OCI-LY3 (cell line): Measurements from ENCODE around the gene PLVAP.

Experiments
- H2AFZ ChIP-seq: fragments of 200-600, 300-600 bp; shearing (Covaris generic); 2 replicates; pipeline ENCODE4 v1.6.0; 2014; ENCODE audit warnings: antibody characterized with exemption, low read depth, low read length
- H3K27ac ChIP-seq: fragments of 200-600, 300-600 bp; sonication (generic); 2 replicates; pipeline ENCODE4 v1.5.1; 2014; ENCODE audit warnings: mild to moderate bottlenecking, low read length, moderate library complexity, mixed read lengths
- H3K27me3 ChIP-seq: fragments of 200-600, 300-600 bp; sonication (generic); 2 replicates; pipeline ENCODE4 v1.6.1; 2014; ENCODE audit warnings: low read depth, low read length, mixed read lengths
- H3K36me3 ChIP-seq: fragments of 200-600, 300-600 bp; sonication (generic); replicated peaks from 2 replicates; pipeline ENCODE3; 2014; ENCODE audit warnings: low read depth, low read length, mixed read lengths
- H3K4me1 ChIP-seq: fragments of 300-600, 200-600 bp; sonication (generic); 2 replicates; pipeline ENCODE4 v1.6.1; 2014; ENCODE audit warnings: low read length, mixed read lengths
- H3K4me2 ChIP-seq: fragments of 200-600, 300-600 bp; sonication (generic); 2 replicates; pipeline ENCODE4 v1.6.1; 2014; ENCODE audit warnings: low read length, mixed read lengths
- H3K4me3 ChIP-seq: fragments of 300-600, 200-600 bp; sonication (generic); 2 replicates; pipeline ENCODE4 v1.5.1; 2014; ENCODE audit warnings: antibody characterized with exemption, mild to moderate bottlenecking, low read length, moderate library complexity
- H3K79me2 ChIP-seq: fragments of 300-600, 200-600 bp; shearing (Covaris generic); 2 replicates; pipeline ENCODE4 v1.6.1; 2014; ENCODE audit warnings: mild to moderate bottlenecking, low read length, mixed read lengths
- H3K9ac ChIP-seq: fragments of 300-600, 200-600 bp; shearing (Covaris generic); 2 replicates; pipeline ENCODE4 v1.6.0; 2014; ENCODE audit warnings: mild to moderate bottlenecking, low read length, moderate library complexity
- H3K9me3 ChIP-seq: fragments of 200-600, 300-600 bp; shearing (Covaris generic); 2 replicates; pipeline ENCODE4 v1.6.1; 2014; ENCODE audit warnings: low read length, mixed read lengths; ENCODE audit not compliant: insufficient read depth
- H4K20me1 ChIP-seq: fragments of 200-600, 300-600 bp; sonication (generic); 2 replicates; pipeline ENCODE4 v1.6.1; 2016; ENCODE audit warnings: low read length, mixed read lengths; ENCODE audit not compliant: insufficient read depth
- CTCF ChIP-seq: fragments of 200-600, 300-600 bp; sonication (generic); IDR thresholded peaks from 2 replicates; pipeline ENCODE4 v1.5.1; 2014; ENCODE audit warnings: antibody characterized with exemption, low read length, low read depth
- EZH2phosphoT487 ChIP-seq: fragments of 200-600 bp; shearing (Covaris generic); IDR thresholded peaks from 2 replicates; pipeline ENCODE4 v1.6.1; 2018; ENCODE audit warnings: antibody characterized with exemption, mixed run types, low read depth

Gene PLVAP

GRCh38 chr19:17302391-17303166, 74.6 kb downstream of the PLVAP start:
- H3K79me2 ChIP-seq, result peaks cover 14% of the 10 kb centered on the region
- peak overlapping the region; percentile 60; the same call in 1 of the 2 replicates for H3K9ac ChIP-seq
- peaks cover 24% of the 10 kb centered on the region for H3K4me1 ChIP-seq
- TF ChIP-seq EZH2phosphoT487 (no peak), CTCF (no peak)
- H3K36me3 ChIP-seq, result peaks cover 6% of the 10 kb centered on the region
- no peaks in the 10 kb centered on the region for H4K20me1 ChIP-seq
- H3K27ac ChIP-seq, result no peak overlapping the region
- no peak overlapping the region; the same call in 1 of the 2 replicates for H2AFZ ChIP-seq
- peaks cover 4% of the 10 kb centered on the region; the same call in 1 of the 2 replicates for H3K9me3 ChIP-seq
- H3K4me2 ChIP-seq, result peak overlapping the region; percentile 73
- no peaks in the 10 kb centered on the region for H3K27me3 ChIP-seq
- H3K4me3 ChIP-seq, result peak overlapping the region; percentile 82
